H1 (cell line): Measurements from ENCODE around the gene ITIH1. TPM values are rescaled to one million over a fixed set of nuclear protein-coding genes. Genes with fewer than 3 reads are reported as not detected.

Experiments used
- CTCF ChIA-PET: fragments of 300-600 bp; sonication (Branson Sonifier 250); formaldehyde crosslinking; loops from one replicate; lab custom pipeline; 2021; ENCODE audit not compliant: partially characterized antibody; lab: Charles Lee
- POLR2A ChIA-PET: fragments of 300-600 bp; sonication (Branson Sonifier 250); formaldehyde crosslinking; loops from one replicate; lab custom pipeline; 2021; ENCODE audit warnings: inconsistent platforms; ENCODE audit not compliant: partially characterized antibody; lab: Charles Lee
- DNase-seq, 2 experiments: peaks; one replicate each; pipeline versions ENCODE4 v3.0.0 to v3.0.0-alpha.2; 2010 to 2022; ENCODE audit warnings: low spot score in 2 of 2, low read depth in 1 of 2, mixed read lengths in 1 of 2
- FAIRE-seq: peaks from 2 replicates; lab custom pipeline; 2011; peaks lifted over from hg19 to GRCh38; lab: Jason Lieb, UNC
- H2AFZ ChIP-seq: 2 replicates; pipeline ENCODE4 v1.8.1; 2012; ENCODE audit warnings: low read length, inconsistent platforms
- H2AK5ac ChIP-seq: 2 replicates; pipeline ENCODE4 v1.6.1; 2013; ENCODE audit warnings: low read depth, low read length
- H2BK120ac ChIP-seq: replicated peaks from 2 replicates; pipeline ENCODE3; 2013; ENCODE audit warnings: low read depth, low read length, inconsistent platforms
- H2BK12ac ChIP-seq: 2 replicates; pipeline ENCODE4 v1.6.1; 2013; ENCODE audit warnings: low read depth, low read length
- H2BK15ac ChIP-seq: 2 replicates; pipeline ENCODE4 v1.6.1; 2013; ENCODE audit warnings: low read length
- H2BK20ac ChIP-seq: 2 replicates; pipeline ENCODE4 v1.6.1; 2013; ENCODE audit warnings: low read length
- H2BK5ac ChIP-seq: 2 replicates; pipeline ENCODE4 v1.6.1; 2013; ENCODE audit warnings: low read depth, low read length
- H3K14ac ChIP-seq: 2 replicates; pipeline ENCODE4 v1.6.1; 2013; ENCODE audit warnings: inconsistent platforms; ENCODE audit not compliant: insufficient read length
- H3K18ac ChIP-seq: 2 replicates; pipeline ENCODE4 v1.6.1; 2013; ENCODE audit warnings: low read length; ENCODE audit errors: extremely low read depth
- H3K23ac ChIP-seq: 2 replicates; pipeline ENCODE4 v1.6.1; 2013; ENCODE audit warnings: inconsistent platforms; ENCODE audit not compliant: insufficient read length
- H3K23me2 ChIP-seq: 2 replicates; pipeline ENCODE4 v1.6.1; 2013; ENCODE audit warnings: low read depth, low read length
- H3K27ac ChIP-seq: 2 replicates; pipeline ENCODE4 v1.6.1; 2011; ENCODE audit warnings: low read depth, low read length, inconsistent platforms
- H3K27me3 ChIP-seq, 4 experiments: replicated peaks in 1 of 4; 1 replicate in 1 of 4; 2 replicates in 3 of 4; pipeline versions ENCODE4 v1.6.1 to v1.8.1; 2011 to 2013; ENCODE audit warnings: low read length in 3 of 4, mild to moderate bottlenecking in 3 of 4, inconsistent platforms in 2 of 4, mixed read lengths in 2 of 4, moderate library complexity in 1 of 4; ENCODE audit not compliant: control insufficient read depth in 3 of 4, insufficient read depth in 3 of 4; ENCODE audit errors: extremely low read depth in 1 of 4
- H3K36me3 ChIP-seq, 4 experiments: 2 replicates each; pipeline versions ENCODE4 v1.6.1 to v1.8.1; 2011 to 2013; ENCODE audit warnings: mild to moderate bottlenecking in 4 of 4, low read length in 3 of 4, moderate library complexity in 2 of 4, control low read depth in 1 of 4, inconsistent platforms in 1 of 4; ENCODE audit not compliant: insufficient read depth in 4 of 4, control insufficient read depth in 2 of 4
- H3K4ac ChIP-seq: replicated peaks from 2 replicates; pipeline ENCODE3; 2013; ENCODE audit warnings: low read length, low read depth, mixed read lengths, inconsistent platforms; ENCODE audit not compliant: insufficient read length
- H3K4me1 ChIP-seq, 4 experiments: replicated peaks in 1 of 4; 1 replicate in 1 of 4; 2 replicates in 3 of 4; pipeline versions ENCODE4 v1.6.1 to v1.8.1; 2011 to 2013; ENCODE audit warnings: low read length in 3 of 4, inconsistent platforms in 2 of 4, mixed read lengths in 1 of 4; ENCODE audit not compliant: insufficient read depth in 4 of 4, control insufficient read depth in 3 of 4
- H3K4me2 ChIP-seq, 2 experiments: 2 replicates each; pipeline versions ENCODE4 v1.6.1 to v1.8.1; 2011 to 2013; ENCODE audit warnings: low read depth in 2 of 2, low read length in 2 of 2, control low read depth in 1 of 2, inconsistent platforms in 1 of 2, mild to moderate bottlenecking in 1 of 2; ENCODE audit not compliant: insufficient read depth in 1 of 2
- H3K4me3 ChIP-seq, 4 experiments: fragments of 200-600, 300-600 bp in 1 of 4; sonication (generic), shearing (Covaris generic), sonication (Bioruptor Twin) in 1 of 4; 2 replicates each; pipeline versions ENCODE4 v1.5.1 to v1.8.1; 2011 to 2016; ENCODE audit warnings: low read length in 4 of 4, low read depth in 3 of 4, control low read depth in 2 of 4, inconsistent platforms in 2 of 4, mild to moderate bottlenecking in 2 of 4, mixed read lengths in 1 of 4, moderate library complexity in 1 of 4; ENCODE audit not compliant: insufficient read depth in 2 of 4; ENCODE audit errors: extremely low read depth in 1 of 4
- H3K56ac ChIP-seq: replicated peaks from 2 replicates; pipeline ENCODE3; 2013; ENCODE audit warnings: low read depth, mild to moderate bottlenecking, mixed read lengths, low read length, inconsistent platforms; ENCODE audit not compliant: insufficient read length
- H3K79me1 ChIP-seq: 2 replicates; pipeline ENCODE4 v1.6.1; 2013; ENCODE audit warnings: low read depth, low read length, control low read depth
- H3K79me2 ChIP-seq, 2 experiments: 2 replicates each; pipeline versions ENCODE4 v1.6.1 to v1.8.1; 2012 to 2013; ENCODE audit warnings: low read length in 2 of 2, mild to moderate bottlenecking in 2 of 2, inconsistent platforms in 1 of 2; ENCODE audit not compliant: insufficient read depth in 2 of 2, control insufficient read depth in 1 of 2
- H3K9ac ChIP-seq, 4 experiments: replicated peaks in 1 of 4; 1 replicate in 1 of 4; 2 replicates in 3 of 4; pipeline versions ENCODE4 v1.6.1 to v1.8.1; 2011 to 2013; ENCODE audit warnings: low read depth in 3 of 4, low read length in 3 of 4, control low read depth in 2 of 4, mild to moderate bottlenecking in 2 of 4, moderate library complexity in 2 of 4, inconsistent platforms in 1 of 4; ENCODE audit errors: extremely low read depth in 1 of 4
- H3K9me3 ChIP-seq, 2 experiments: 2 replicates each; pipeline versions ENCODE4 v1.6.1 to v1.8.1; 2012 to 2013; ENCODE audit warnings: mild to moderate bottlenecking in 2 of 2, moderate library complexity in 2 of 2, control low read depth in 1 of 2, inconsistent platforms in 1 of 2, low read depth in 1 of 2, low read length in 1 of 2, mixed read lengths in 1 of 2; ENCODE audit not compliant: insufficient read depth in 2 of 2
- H4K20me1 ChIP-seq, 2 experiments: replicated peaks in 1 of 2; 2 replicates each; pipeline versions ENCODE3 to v1.8.1; 2011 to 2013; ENCODE audit warnings: inconsistent platforms in 2 of 2, low read length in 2 of 2, mild to moderate bottlenecking in 1 of 2; ENCODE audit not compliant: insufficient read depth in 2 of 2, control insufficient read depth in 1 of 2
- H4K5ac ChIP-seq: 2 replicates; pipeline ENCODE4 v1.6.1; 2013; ENCODE audit warnings: low read length, low read depth, mixed read lengths, inconsistent platforms; ENCODE audit not compliant: insufficient read length
- H4K8ac ChIP-seq: 2 replicates; pipeline ENCODE4 v1.8.0; 2013; ENCODE audit warnings: mild to moderate bottlenecking, moderate library complexity, low read length, inconsistent platforms; ENCODE audit not compliant: insufficient read depth; ENCODE audit errors: extremely low read depth
- H4K91ac ChIP-seq: replicated peaks from 2 replicates; pipeline ENCODE3; 2013; ENCODE audit warnings: low read length, mixed read lengths, inconsistent platforms; ENCODE audit not compliant: insufficient read length
- CBX5 ChIP-seq: fragments of 300-800, 300-1000 bp; sonication (generic); IDR thresholded peaks from 2 replicates; pipeline ENCODE4 v1.7.1; 2016; ENCODE audit warnings: antibody characterized with exemption, low read length, low read depth
- GABPA ChIP-seq: IDR thresholded peaks from 2 replicates; pipeline ENCODE4 v1.6.1; 2011; ENCODE audit warnings: mild to moderate bottlenecking, low read length, moderate library complexity, borderline replicate concordance; ENCODE audit not compliant: insufficient read depth
- WGBS, 2 experiments: shearing (Covaris generic) in 1 of 2; methylation state at CpG; one replicate each; pipeline versions ENCODE4 v1.1.6 to v1.1.7; 2013 to 2015; ENCODE audit warnings: low lambda C conversion rate in 2 of 2, mixed read lengths in 2 of 2, inconsistent platforms in 1 of 2, low coverage in 1 of 2, missing lambda C conversion rate in 1 of 2; ENCODE audit not compliant: insufficient replicate concordance in 2 of 2, insufficient coverage in 1 of 2, insufficient read length in 1 of 2; ENCODE audit errors: extremely low coverage in 1 of 2, missing lambda C conversion rate in 1 of 2; 5-methylcytosine and 5-hydroxymethylcytosine counted together
- polyA plus RNA-seq, 7 experiments: library from polyadenylated mRNA; depleted of rRNA in 3 of 7; stranded (reverse) in 5 of 7; unstranded in 2 of 7; fragments of >200 nt in 5 of 7; fragments of 200-250 nt in 2 of 7; gene quantifications; 1 replicate in 5 of 7; 2 replicates in 1 of 7; 4 replicates in 1 of 7; pipeline versions ENCODE4 v1.2.1 to v1.2.3, GENCODE V29; 2011 to 2013; ENCODE audit warnings: missing spikeins in 2 of 7, mixed read lengths in 2 of 7
- total RNA-seq: library from RNA; stranded (reverse); fragmentation: NEBNext Ultra II Directional; extraction: Animal tissue kit (Norgen Biotek cat#: 25700); gene quantifications from 2 replicates; pipeline ENCODE4 v1.2.1, GENCODE V29; 2021

Gene ITIH1
- total and polyA plus RNA-seq, 2 of the 8 experiments (the other 6 are each of a cell fraction or from before 2014, with no cell fraction given): not detected

DNA sequence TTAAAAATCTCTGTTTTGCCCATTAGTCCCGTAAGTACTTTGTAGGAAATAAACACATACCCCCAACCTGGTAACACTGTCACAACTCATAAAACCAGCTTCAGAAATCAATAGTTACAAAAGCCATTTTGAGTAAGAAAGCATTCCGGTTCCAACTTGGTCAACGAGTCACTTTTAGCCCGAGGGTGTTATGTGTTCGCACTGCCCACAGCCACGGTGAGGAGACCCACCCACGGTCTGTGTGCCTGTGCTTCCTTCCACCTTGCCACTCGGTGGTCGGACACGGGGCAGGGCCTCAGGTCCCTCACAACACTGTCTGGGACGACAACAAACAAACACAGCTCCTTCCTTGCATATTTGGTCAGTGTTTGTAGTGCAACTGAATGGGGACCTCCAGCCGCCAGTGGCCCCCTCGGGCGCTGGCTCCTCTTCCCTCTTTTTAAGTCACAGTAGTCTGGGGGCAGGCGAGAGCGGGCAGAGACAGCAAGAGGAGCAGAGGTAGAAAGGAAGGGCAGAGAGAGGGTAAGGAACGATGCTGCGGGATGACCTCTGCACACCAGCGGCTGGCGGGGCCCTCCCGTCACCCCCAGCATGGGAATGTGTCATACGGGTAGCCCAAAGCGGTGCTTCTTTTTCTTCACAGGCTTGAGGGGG is 62.6 kb downstream of the ITIH1 start:
- H3K18ac ChIP-seq: no peak overlapping the region
- H2BK12ac ChIP-seq: no peak overlapping the region
- H3K9ac ChIP-seq: no peak overlapping the region
- no peak overlapping the region for H2BK15ac ChIP-seq
- TF ChIP-seq GABPA (no peak), CBX5 (no peak)
- no peak overlapping the region for H3K23ac ChIP-seq
- H4K20me1 ChIP-seq: peaks cover 0 to 8% of the 10 kb centered on the region in 2 experiments
- no peak overlapping the region for H3K4me3 ChIP-seq
- POLR2A ChIA-PET: interaction anchor here (0.6 kb wide), 1 partner anchor 187 kb away, joined by 3 read pairs; no protein-coding TSS in a partner anchor
- H2AK5ac ChIP-seq: no peak overlapping the region
- no peaks in the 10 kb centered on the region for H3K79me2 ChIP-seq
- FAIRE-seq (no peak), DNase-seq (no peak)
- no peak overlapping the region for H3K4me2 ChIP-seq
- no peak overlapping the region for H2AFZ ChIP-seq
- 83% methylated on average over 19 of the region's 23 CpGs; no CpG with 5 or more reads in 1 of the 2 experiments for WGBS, 2 experiments
- H3K14ac ChIP-seq: no peak overlapping the region
- H4K8ac ChIP-seq: no peak overlapping the region
- no peak overlapping the region for H4K5ac ChIP-seq
- no peak overlapping the region for H3K27ac ChIP-seq
- peaks cover 0 to 5% (median 2%) of the 10 kb centered on the region in 4 experiments; a peak in 3 of 8 replicates for H3K36me3 ChIP-seq
- no peak overlapping the region for H2BK20ac ChIP-seq
- peaks cover 0 to 3% (median 0%) of the 10 kb centered on the region in 4 experiments; a peak in 3 of 7 replicates for H3K4me1 ChIP-seq
- H3K9me3 ChIP-seq: no peaks in the 10 kb centered on the region
- no peak overlapping the region for H2BK5ac ChIP-seq
- no peaks in the 10 kb centered on the region; the same call in 1 of the 2 replicates for H3K79me1 ChIP-seq
- no peaks in the 10 kb centered on the region for H3K27me3 ChIP-seq
- no peaks in the 10 kb centered on the region for H3K23me2 ChIP-seq
- H2BK120ac ChIP-seq: no peak overlapping the region
- no peak overlapping the region for H4K91ac ChIP-seq
- no peak overlapping the region for H3K4ac ChIP-seq
- CTCF ChIA-PET: interaction anchor here (0.7 to 3.6 kb wide), 6 partner anchors 10 to 271 kb away, joined by 3 to 14 read pairs (median 6); no protein-coding TSS in a partner anchor
- no peak overlapping the region for H3K56ac ChIP-seq
